Vagina (tissue), 2 donors: Measurements from ENCODE around the gene POLA1. TPM values are rescaled to one million over a fixed set of nuclear protein-coding genes. Genes with fewer than 3 reads are reported as not detected.

Experiments used
- DNase-seq, 2 donors: peaks; one replicate each; pipeline ENCODE4 v3.0.0-alpha.2; 2017; ENCODE audit errors: extremely low spot score in 2 of 2
- H3K27ac ChIP-seq: fragments of 200-600 bp; sonication (generic); one replicate; pipeline ENCODE4 v1.5.1; 2019
- H3K27me3 ChIP-seq: fragments of 200-600 bp; sonication (generic); one replicate; pipeline ENCODE4 v1.5.1; 2019
- H3K36me3 ChIP-seq, 2 donors: fragments of 200-600 bp; sonication (generic); one replicate each; pipeline ENCODE4 v1.5.1; 2017 to 2019
- H3K4me1 ChIP-seq: fragments of 200-600 bp; sonication (generic); one replicate; pipeline ENCODE4 v1.5.1; 2019
- H3K4me3 ChIP-seq, 2 donors: fragments of 200-600 bp; sonication (generic); 1 replicate in 1 of 2; 2 replicates in 1 of 2; pipeline ENCODE4 v1.5.1; 2016 to 2019
- H3K9me3 ChIP-seq: fragments of 200-600 bp; sonication (generic); one replicate; pipeline ENCODE4 v1.5.1; 2019
- CTCF ChIP-seq, 3 experiments: fragments of 450-650 bp in 2 of 3; fragments of 200-600 bp in 1 of 3; sonication (generic) in 1 of 3; IDR thresholded peaks; one replicate each; pipeline ENCODE4 v1.5.1; 2017 to 2019; ENCODE audit warnings: antibody characterized with exemption in 3 of 3, mild to moderate bottlenecking in 2 of 3, moderate library complexity in 2 of 3
- POLR2A ChIP-seq, 2 donors: fragments of 450-650 bp; IDR thresholded peaks; one replicate each; pipeline ENCODE4 v1.6.1; 2017; ENCODE audit warnings: antibody characterized with exemption in 2 of 2, mild to moderate bottlenecking in 2 of 2, moderate library complexity in 2 of 2
- POLR2AphosphoS5 ChIP-seq, 2 donors: sonication (generic); formaldehyde crosslinking; IDR thresholded peaks; one replicate each; pipeline ENCODE4 v1.9.0; 2017; ENCODE audit warnings: antibody characterized with exemption in 2 of 2, mild to moderate bottlenecking in 2 of 2, low read depth in 1 of 2; ENCODE audit not compliant: insufficient read depth in 1 of 2
- intact Hi-C: fragments of 100-400 bp; cut with DNase I; formaldehyde crosslinking; loops from one replicate; pipeline ENCODE4 v1.15.1; 2023
- total RNA-seq: library from RNA; depleted of rRNA; stranded (reverse); fragments of >200 nt; gene quantifications from one replicate; pipeline ENCODE4 v1.2.3, GENCODE V29; 2016

Gene POLA1
- total RNA-seq, 1 donor from 2014 or later, result 17.2 TPM

DNA sequence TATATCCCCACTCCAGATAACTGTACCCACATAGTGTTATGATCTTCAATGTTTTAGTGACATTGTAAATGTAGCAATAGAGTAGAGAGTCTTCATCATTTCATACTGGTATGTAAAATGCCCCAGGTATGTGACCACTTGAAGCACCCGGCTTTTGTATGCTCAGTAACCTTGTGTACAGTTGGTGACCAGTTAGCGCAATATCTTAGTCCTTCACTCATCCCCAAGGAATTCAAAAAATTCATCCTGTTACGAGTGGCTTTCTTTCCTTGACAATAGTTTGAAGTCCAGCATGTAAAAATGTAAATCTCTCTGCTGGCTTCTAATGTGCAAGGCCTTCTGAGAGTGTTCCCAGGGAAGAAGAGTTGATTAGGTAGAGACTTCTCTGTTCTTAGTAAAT, 176.4 kb downstream of the POLA1 start:
- TF ChIP-seq POLR2A (IDR thresholded peaks at IDR 0.05) (no peak), CTCF (IDR thresholded peaks at IDR 0.05) (no peak), POLR2AphosphoS5 (IDR thresholded peaks at IDR 0.05; ENCODE audit: insufficient read depth in 1 of 2, low read depth in 1 of 2) (no peak)
- DNase-seq, result no peak
- intact Hi-C loops, result no loop called here
- H3K27me3 ChIP-seq, result no peaks in the 10 kb centered on the region
- H3K36me3 ChIP-seq, result no peaks in the 10 kb centered on the region
- H3K4me1 ChIP-seq, result no peaks in the 10 kb centered on the region
- H3K9me3 ChIP-seq, result no peaks in the 10 kb centered on the region
- no peak overlapping the region for H3K27ac ChIP-seq
- H3K4me3 ChIP-seq, result no peak overlapping the region

- H3K9me3 ChIP-seq, result no peaks in the 10 kb centered on the region
- intact Hi-C loops, result no loop called here
- no peak for DNase-seq
- no peaks in the 10 kb centered on the region for H3K27me3 ChIP-seq
- H3K27ac ChIP-seq, result no peak overlapping the region
- no peaks in the 10 kb centered on the region for H3K4me1 ChIP-seq
- no peak overlapping the region for H3K4me3 ChIP-seq
- no peak for TF ChIP-seq POLR2AphosphoS5 (IDR thresholded peaks at IDR 0.05; ENCODE audit: insufficient read depth in 1 of 2, low read depth in 1 of 2)
- no peak for TF ChIP-seq CTCF (IDR thresholded peaks at IDR 0.05)
- H3K36me3 ChIP-seq, result no peaks in the 10 kb centered on the region
Observed at GRCh38 chrX:24874604-24875247, 181.0 kb downstream of the POLA1 start.

GRCh38 chrX:24876530-24877287, 183.0 kb downstream of the POLA1 start:
- TF ChIP-seq POLR2AphosphoS5 (IDR thresholded peaks at IDR 0.05; ENCODE audit: insufficient read depth in 1 of 2, low read depth in 1 of 2), result no peak
- TF ChIP-seq CTCF (IDR thresholded peaks at IDR 0.05), result no peak
- TF ChIP-seq POLR2A (IDR thresholded peaks at IDR 0.05), result no peak
- H3K27me3 ChIP-seq, result no peaks in the 10 kb centered on the region

GRCh38 chrX:24877288-24877664, 183.6 kb downstream of the POLA1 start:
- Histone ChIP-seq H3K27ac (no peak overlapping the region), H3K36me3 (no peaks in the 10 kb centered on the region), H3K4me3 (no peak overlapping the region), H3K27me3 (no peaks in the 10 kb centered on the region), H3K4me1 (no peaks in the 10 kb centered on the region), H3K9me3 (no peaks in the 10 kb centered on the region)
- intact Hi-C loops, result no loop called here
- TF ChIP-seq POLR2A (IDR thresholded peaks at IDR 0.05) (no peak), CTCF (IDR thresholded peaks at IDR 0.05) (no peak), POLR2AphosphoS5 (IDR thresholded peaks at IDR 0.05; ENCODE audit: insufficient read depth in 1 of 2, low read depth in 1 of 2) (no peak)
- no peak for DNase-seq

More at GRCh38 chrX:24876530-24877287, 183.0 kb downstream of the POLA1 start:
- Histone ChIP-seq H3K36me3 (no peaks in the 10 kb centered on the region), H3K9me3 (no peaks in the 10 kb centered on the region), H3K4me3 (no peak overlapping the region), H3K4me1 (no peaks in the 10 kb centered on the region), H3K27ac (no peak overlapping the region)
- no peak for DNase-seq
- intact Hi-C loops, result no loop called here
